Femur (tissue), 1 donor: ENCODE data around the gene RAD51.
A peak's percentile ranks its signal among the peaks of the same experiment; 100 is the strongest.

Source experiments
- DNase-seq: peaks from one replicate; pipeline ENCODE4 v3.0.0-alpha.2; 2017

Gene RAD51

DNA sequence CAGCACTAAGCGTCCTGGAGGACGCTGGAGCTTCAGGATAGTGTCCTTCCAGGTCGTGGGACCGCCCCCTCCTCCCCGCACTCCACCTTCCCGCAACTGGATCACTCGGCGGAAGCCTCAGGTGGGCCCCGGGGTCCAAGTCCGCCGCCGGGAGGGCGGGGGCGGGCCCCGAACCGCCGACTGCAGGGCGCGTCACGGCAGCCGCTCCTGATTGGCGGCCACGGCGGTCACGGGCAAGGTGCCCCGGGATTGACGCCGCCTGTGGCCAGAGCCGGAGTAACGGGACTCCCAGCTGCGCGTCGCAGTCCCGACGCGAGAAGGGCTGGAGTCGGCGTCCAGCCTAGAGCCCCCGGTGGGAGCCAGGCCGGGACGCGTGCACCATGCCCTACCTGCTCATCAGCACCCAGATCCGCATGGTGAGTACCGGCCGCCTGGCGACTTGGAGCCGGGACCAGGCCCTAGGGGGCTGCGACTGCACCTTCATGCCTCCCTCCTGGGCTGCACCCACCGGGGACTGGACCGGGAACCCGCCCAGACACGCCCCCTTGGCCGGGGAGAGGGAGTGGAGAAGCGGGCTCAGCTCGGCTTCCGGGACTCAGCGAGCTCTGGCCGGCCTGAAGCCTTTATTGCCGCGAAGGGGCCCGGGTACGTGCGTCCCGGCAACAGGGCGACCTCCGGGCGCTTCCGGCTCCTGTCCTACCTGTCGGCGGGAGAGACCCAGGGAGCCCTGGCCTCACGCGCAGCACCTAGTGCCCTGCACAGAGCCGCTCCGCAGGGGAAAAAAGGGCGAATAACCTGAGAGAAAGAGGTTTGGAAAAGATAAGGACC is 69.0 kb downstream of the RAD51 start, which contains the start of gene GCHFR:
TSS of gene GCHFR (plus strand) at position 268 of the 828 bp plus-strand sequence. CDS start at position 381, 113 bp downstream.
- peak; percentile 86 for DNase-seq

DNA sequence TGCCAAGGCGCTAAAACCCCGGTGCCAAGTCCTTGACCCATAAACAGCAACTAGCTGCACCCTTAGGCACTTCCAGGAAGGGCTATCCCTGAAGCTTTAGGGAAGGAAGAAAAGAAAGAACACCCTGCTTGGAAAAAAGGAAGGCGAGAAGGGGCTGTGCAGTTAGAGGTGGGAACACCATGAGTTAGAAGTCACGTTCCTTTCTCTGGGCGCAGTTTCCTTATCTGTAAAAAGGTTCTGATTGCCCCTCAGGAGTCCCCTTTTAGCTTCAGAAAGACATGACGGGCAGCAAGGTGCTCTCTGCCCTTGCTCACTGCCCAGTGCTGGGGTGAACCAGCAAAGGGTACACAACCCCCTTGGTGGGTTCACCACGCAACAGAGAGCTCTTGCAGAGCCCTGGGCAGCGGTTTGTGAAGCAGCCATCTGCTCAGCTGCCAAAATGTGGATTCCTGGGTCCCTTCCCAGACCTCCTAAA is 69.7 kb downstream of the RAD51 start:
- DNase-seq, result no peak

DNA sequence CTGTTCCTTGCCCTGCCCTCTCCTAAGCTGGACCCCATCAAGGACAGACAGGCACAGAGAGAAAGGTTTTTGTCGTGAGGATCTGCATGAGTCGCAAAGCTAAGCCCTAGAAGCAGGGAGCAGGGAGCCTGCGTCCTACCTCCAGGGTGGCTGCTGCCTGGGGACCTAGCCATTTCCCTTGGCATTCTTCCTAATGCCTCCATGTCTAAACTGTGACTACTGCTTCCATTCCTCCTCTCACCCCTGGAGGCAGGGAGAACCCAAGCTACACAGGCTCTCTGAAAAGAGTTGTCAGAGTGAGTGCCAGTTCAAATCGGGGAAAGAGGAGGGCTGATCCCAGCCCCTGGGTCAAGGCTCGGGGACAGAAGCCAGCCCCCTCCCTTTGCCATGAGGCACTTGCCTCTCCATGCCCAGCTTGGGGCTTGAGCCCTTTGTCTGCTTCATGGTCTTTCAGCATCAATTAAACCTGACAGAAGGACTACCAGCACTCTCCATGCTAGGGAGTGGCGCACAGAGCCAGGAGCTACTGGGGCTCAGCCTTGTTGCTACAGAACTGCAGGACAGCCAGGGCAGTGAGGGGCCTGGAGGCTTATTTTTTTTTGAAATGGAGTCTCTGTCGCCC is 71.3 kb downstream of the RAD51 start:
- DNase-seq, result no peak

DNA sequence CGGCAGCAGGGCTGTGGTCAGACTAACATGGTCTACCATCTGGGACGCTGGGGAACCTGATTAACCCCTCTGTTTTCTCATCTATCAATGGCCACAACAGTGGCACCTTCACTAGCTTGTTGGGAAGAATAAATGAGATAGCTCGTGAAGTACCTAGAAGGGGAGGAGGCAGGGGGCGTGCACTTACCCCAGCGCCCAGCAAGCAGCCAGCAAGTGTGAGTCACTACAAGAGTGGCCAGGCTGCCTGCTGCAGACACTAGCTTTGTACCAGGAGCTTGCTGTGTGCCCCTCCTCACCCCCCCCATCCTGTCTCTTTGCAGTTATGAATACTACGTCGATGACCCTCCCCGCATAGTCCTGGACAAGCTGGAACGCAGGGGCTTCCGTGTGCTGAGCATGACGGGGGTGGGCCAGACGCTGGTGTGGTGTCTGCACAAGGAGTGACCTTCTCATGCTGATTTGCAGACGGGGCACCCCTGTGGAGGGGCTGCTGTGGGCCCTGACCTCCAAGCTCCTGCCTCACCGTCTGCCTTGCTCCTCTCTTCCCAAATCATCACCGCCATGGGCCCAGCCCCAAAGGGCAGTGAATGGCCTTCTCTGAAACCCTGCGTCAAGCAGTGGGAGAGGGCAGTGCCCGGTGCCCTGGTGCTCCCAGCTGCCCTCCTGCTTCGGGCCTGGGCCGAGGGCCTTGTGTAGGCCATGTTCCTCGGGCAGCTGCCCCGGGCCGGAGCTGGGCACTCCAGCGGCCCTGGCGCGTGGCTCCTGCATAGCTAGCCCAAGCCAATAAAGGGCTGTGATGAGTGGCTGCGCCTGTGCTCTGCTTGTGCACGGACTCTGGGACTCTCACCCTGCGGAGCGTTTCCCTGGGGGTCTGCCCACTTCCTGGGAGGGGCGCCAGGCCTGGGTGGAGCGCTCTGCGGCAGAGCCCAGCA is 72.2 kb downstream of the RAD51 start:
- no peak for DNase-seq

DNA sequence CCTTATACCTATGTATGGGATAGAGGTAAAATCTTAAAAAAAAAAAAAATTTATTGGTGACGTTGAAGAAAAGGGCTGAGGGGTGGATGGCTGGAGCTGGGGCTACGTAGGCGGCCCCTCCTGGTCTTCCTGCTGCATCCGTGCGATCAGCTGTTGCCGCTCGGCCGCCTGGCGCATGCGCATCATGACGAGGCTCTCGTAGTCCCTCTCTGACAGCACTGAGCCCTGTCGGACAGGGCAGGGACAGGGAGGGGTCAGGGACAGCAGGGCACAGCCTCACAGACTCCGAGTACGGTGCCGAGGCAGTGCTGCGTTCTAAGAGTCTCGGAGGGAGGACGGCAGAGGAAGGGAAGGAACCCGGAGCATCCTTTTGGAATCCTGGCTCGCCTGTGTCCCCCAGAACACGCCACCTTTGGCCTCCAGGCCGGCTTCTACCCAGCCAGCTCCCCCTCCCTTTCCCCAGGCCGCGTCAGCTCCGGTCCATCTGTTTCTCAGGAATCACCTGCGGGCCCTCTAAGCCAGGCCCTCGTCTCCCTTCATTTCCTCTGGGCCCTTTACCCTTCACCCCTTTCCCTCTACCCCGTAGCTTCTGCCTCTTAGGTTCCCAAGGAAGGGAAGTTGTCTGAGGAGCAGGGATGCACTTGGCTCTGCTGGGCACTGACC is 73.0 kb downstream of the RAD51 start:
- no peak for DNase-seq

DNA sequence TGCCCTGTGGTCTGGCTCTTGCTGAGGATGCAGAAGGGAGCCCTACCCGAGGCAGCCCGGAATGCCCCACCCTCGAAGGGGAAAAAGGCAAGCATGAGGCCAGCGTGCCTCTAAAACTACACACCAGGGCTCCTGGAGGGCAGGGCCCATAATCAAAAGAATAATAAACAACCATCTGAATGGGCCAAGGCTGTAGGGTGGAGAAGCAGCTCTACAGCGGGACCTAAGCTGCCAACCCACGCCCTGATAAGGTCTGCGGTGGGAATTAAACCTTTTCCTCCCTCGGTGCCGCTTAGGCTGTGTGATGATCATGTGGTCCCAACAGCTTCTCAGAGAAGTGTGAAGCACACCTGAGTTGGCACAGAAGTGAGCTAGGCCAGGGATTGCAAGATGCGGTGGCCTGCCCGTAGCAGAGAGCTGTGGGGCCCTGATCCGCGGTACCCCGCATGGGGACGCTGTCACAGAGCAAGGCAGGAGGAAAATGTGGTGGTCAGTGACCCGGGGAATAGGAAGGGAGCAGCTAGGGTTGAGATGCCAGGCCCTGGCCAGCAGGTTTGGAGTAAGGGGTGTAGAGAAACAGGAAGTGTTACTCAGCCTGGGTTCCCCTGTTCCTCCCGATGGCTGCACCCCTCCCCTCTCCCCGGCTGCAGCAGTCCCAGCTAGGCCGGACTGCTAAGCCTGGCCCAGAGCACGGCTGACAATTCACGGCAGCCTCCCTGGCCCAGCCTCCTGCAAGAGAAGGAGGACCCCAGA is 73.7 kb downstream of the RAD51 start:
- DNase-seq, result no peak

DNA sequence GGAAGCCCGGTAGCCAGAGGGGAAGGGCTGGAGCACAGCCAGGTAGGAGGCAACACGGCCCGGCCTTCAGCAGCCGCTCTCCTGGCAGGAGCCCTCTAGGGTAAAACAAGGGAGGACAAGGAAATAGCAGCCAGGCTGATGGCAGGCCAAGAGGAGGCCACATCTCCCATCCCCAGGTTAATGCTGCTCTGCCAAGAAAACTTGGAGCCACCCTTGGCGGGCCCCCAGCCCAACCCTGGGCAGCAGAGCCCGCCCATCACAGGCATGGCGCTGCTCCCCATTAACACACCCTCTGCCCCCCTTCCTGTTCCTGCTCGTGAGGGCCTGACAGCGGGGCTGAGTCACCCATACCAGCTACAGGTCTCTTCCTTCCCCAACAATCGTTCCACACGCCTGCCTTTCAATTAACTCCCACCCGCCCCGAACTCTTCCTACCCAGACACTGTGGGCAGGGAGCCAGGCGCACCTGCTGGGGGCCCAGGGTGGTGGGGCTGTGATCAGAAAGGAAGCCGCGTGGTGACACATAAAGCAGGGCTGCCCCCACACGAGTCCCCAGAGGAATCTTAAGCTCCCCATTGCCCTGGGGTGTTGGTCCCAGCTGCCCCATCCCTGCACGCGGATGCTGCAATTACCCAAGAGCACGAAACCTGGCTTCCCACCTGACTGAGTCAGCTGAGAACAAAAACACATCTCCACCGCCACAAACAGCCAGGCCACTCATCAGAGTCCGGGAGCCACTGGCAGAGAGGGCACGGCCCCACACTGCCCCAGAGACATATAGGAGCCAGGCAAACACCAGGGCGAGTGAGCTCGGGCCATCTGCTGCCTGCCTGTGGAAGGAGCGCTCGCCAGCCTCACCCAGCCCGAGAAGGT is 74.5 kb downstream of the RAD51 start, which contains the start of gene C15orf62:
TSS of gene C15orf62 (plus strand) at position 707 of the 873 bp plus-strand sequence. CDS start 516 bp downstream, outside the sequence.
- peak; percentile 73 for DNase-seq

DNA sequence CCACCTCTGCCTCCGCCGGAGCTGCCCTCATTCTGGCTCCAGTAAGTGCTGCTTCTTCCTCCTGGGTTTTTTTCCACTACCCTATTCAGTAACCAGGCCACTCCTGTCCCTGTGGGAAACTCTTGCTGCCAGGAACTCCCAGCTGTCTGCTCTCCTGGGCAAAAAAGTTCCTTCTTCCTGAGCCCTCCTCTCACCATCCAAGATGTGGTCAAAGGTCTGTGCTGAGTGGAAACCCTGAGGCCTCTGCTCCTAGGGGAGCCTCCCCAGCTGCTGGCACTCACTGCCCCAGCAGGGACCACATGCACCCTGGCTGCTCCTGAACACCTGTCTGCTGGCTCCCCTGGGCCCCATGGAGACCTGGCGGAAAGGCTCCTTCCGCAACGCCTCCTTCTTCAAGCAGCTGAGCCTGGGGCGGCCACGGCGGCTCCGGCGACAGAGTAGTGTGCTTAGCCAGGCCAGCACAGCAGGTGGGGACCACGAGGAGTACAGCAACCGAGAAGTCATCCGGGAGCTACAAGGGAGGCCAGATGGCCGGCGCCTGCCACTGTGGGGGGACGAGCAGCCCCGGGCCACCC is 75.3 kb downstream of the RAD51 start:
- peak; percentile 51 for DNase-seq

DNA sequence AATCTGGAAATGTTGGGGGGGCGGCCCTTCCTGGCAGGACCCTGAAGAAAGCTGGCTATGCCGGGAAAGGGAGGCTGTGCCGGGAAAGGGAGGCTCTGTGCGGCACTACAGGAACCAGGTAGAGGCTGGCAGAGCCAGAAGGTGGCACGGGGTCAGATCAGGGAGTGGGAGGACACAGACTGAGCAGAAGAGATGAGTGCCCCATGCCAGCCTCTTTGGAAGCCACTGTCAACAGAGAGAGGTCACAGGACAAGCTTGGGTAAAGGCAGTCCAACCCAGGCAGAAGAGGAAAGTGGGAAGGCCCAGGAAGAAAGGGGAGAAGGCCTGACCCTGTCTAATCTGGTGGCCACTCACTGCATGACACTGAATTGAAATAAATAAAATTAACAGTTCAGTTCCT is 76.3 kb downstream of the RAD51 start:
- no peak for DNase-seq

DNA sequence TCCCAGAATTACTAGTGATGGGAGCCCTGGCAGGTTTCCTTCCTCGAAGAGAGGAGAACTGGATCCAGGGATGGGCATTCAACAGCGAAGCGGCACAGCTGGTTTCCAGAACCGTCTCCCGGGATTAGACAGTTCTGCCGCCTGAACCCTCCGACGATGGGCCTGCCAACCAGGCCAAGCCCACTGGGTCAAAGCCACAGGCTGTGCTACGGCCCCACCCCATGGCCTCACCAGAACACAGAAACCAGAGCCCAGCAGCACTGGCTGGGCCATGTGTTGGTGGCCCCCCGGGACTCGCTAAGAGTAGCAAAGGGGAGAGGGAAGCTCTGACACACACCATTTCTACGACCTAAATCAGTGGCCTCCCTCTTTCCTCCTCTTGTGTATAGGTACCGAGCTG is 77.0 kb downstream of the RAD51 start:
- DNase-seq, result no peak

DNA sequence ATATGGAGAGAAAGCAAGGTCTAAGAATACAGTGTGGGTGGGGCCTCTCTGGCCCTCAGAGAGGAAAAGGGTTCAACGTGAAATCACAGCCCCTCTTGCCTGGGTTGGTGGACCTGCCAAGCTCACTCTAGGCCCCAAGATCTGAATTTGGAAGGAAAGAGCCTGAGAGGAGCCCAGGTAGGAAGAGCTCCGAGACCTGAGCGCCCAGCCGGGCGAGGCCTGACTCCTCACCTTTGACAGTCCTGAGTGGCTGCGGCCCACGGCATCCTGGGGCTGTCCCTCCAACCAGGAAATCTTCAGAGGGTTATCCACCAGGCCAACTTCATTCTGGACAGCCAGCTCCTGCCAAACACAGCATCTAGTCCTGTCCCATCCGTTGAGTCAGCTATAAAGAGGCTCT is 78.5 kb downstream of the RAD51 start:
- DNase-seq, result no peak

DNA sequence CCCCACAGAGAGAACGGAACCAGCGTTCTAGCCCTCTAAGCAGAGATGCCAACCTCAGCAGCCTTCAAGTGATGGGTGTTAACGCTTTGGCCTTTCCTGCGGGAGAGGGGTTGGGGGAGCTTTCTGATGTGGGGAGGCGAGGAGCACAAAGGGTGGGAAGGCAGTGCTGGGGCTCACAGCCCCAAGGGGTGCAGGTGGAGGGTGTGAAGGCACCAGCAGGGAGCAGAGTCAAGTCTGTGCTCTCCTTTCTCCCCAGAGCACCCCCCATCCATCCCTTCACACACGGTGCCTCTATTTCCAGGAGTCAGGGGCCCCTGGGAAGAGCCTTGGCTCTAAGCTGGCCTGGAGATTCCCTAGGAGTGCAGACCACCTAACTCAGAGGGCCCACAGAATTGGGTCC is 78.9 kb downstream of the RAD51 start:
- no peak for DNase-seq

DNA sequence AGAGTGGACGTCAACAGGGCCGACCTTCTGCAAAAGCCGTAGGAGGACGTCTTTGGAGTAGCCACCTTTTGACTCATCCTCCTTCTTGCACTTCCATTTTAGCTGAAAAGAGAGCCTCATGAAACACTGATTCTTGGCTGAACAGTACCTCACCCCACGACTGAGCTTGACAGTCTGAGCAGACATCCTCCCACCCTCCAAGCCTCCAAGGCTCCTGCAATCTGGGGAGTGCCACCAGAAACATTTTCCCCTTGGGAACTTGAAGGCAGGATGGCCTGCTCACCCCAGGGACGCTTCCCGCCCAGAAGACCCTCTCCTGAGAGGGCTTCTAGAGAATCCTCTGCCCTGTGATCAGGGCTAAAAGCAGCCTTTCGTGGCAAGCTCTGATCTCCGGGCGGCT is 80.0 kb downstream of the RAD51 start:
- DNase-seq, result no peak

DNA sequence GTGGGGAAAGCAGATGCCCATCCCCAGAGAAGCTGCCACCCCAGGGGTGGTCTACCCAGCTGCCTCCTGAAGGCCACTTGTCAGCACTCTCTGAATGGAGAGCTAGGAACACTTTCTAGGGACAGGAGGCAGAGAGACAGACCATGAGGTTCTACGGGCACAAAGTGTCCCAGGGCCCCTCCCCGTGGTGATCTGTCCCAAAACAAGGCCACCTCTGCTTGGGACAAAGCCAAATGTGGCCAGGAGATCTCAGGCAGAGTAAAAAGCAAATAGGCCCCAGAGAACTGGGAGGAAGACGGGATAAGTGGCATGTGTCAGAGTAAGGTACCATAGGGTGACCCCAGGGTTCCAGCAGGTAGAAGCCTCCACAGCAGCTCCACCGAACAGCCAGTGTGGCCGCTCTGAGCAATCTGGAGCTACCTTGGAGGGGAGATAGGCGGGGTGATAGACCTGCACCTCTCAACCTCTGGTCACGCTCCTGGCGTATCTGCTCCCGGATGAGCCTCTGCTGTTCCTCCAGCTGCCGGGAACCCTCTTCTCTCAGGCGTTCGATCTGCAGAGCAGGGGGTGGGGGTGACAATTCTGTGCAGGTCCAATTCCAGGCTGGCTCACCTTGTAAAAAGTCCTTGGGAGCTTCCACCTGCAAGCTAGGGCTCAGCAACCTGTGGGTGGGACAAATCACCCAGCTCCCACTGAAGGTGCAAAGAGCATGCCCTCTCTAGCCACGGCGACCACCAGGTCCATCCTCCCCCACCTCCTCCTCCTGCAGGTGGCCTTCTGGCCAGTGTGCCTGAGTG is 81.0 kb downstream of the RAD51 start:
- no peak for DNase-seq

DNA sequence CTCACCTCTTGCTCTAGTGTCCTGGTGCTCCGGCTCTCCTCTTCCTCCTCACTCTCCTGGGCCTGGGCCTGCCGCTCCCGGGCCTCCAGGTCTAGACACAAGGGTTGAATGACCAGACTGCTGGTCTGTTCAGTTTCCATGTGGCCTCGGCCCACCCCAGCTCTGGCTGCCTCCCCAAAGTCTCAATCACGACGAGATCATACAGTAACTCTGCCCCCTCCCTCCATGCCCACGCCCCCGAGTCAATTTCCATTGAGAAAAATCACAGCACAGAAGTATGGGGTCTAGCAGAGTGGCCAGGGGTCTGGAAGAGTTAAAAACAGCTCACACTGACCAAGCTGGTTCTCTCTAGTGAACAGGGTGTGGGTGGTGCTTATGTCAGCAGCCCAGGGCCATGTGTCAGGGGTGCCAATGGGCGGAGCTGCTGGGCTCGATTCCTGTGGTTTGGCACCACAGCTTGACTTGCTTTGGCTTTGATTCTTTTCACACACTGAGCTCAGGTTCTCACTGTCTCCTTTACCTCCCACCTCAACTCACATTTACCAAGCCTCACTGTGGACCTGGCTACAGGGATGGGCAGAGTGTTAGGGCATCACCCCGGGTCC is 81.7 kb downstream of the RAD51 start:
- peak; percentile 66 for DNase-seq
